ENCODE data around the gene C2orf74.

The C2orf74 gene

GRCh38 chr2:61210332-61210981 is 48.5 kb downstream of the C2orf74 start:
- no peak for DNase-seq (ENCODE audit: extremely low read depth, low read depth)
- no peak for TF ChIP-seq CTCF (IDR thresholded peaks at IDR 0.05; ENCODE audit: low read depth, low read length, missing control alignments)
- no peak overlapping the region for H3K4me3 ChIP-seq (replicated peaks; ENCODE audit: low read depth, low read length)

GRCh38 chr2:61214171-61214570 is 52.2 kb downstream of the C2orf74 start:
- H3K4me3 ChIP-seq (replicated peaks; ENCODE audit: low read depth, low read length), result no peak overlapping the region
- TF ChIP-seq CTCF (IDR thresholded peaks at IDR 0.05; ENCODE audit: low read depth, low read length, missing control alignments), result no peak
- no peak for DNase-seq (ENCODE audit: extremely low read depth, low read depth)
